ENCODE results near the gene CLPTM1L.

The CLPTM1L gene

DNA sequence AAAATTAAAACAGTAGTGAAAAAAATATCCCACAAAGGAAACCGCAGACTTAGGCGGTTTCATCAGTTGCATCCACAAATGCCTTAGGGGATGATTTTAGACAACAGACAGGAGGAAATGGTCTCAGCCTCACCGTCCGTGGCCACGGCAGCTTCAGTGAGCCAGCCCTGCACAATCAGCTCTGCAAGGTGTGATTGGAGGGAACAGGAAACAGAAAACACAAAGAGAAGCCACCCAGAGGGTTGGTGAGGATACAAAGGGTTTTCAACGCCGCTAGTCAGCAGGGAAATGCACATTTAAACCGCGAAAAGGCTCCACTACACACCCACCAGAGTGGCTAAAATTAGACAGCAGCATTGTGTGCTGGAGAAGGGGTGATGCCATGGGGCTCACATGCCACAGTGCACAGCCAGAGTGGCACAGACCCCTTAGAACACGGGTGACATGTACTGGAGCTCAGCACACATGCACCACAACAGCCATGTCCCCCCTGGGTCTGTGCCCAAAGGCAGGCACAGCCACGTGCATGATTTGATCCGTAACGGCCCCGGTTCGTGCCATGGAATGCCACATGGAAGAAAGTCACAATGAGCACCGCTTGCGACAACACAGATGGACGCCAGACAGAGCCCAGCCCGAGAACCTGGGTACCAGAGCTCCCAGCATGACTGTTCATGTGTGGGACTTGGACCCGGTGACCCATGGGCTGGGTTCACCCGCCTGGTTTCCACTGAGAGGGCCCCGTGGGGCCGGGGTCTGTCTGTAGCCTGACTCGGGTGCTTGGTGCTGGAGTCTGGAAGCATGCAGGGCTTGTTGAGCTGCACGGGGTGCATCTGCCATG is 31.7 kb downstream of the CLPTM1L start:
- no peak overlapping the region for H3K4me3 ChIP-seq (ENCODE audit: low read depth, low read length)
- TF ChIP-seq, protein P1, sequence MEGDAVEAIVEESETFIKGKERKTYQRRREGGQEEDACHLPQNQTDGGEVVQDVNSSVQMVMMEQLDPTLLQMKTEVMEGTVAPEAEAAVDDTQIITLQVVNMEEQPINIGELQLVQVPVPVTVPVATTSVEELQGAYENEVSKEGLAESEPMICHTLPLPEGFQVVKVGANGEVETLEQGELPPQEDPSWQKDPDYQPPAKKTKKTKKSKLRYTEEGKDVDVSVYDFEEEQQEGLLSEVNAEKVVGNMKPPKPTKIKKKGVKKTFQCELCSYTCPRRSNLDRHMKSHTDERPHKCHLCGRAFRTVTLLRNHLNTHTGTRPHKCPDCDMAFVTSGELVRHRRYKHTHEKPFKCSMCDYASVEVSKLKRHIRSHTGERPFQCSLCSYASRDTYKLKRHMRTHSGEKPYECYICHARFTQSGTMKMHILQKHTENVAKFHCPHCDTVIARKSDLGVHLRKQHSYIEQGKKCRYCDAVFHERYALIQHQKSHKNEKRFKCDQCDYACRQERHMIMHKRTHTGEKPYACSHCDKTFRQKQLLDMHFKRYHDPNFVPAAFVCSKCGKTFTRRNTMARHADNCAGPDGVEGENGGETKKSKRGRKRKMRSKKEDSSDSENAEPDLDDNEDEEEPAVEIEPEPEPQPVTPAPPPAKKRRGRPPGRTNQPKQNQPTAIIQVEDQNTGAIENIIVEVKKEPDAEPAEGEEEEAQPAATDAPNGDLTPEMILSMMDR (IDR thresholded peaks at IDR 0.05; ENCODE audit: low read depth, low read length): no peak

- H3K4me3 ChIP-seq (ENCODE audit: low read depth, low read length): no peak overlapping the region
- TF ChIP-seq, protein P1 (IDR thresholded peaks at IDR 0.05; ENCODE audit: low read depth, low read length): no peak
These were observed 32.7 kb downstream of the CLPTM1L start for GRCh38 chr5:1312206-1312605.

DNA sequence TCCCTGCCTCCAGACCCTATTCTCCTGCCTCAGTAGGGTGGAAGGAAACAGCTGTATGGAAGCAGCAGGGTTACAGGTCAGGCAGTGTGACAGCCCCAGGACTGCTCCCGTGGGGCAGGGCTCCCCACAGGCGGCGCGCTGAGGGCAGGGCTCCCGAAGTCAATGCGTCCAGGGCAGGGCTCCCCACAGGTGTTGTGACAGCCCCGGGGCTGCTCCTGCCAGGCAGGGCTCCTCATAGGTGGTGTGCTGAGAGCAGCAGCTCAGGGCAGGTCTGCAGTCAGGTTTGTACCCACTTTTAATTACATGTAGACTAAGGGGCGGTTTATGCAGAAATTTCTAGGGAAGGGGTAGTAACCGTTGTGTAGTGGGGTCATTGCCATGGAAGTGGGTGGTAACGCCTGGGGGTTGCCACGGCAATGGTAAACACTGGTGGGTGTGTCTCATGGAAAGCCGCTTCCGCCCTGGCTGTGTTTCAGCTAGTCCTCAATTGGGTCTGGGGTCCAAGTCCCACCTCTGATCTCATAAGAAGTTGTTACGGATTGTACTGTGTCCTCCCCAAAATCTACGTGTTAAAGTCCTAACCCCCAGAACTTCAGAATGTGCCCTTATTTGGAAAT is 33.4 kb downstream of the CLPTM1L start:
- TF ChIP-seq, protein P1 (IDR thresholded peaks at IDR 0.05; ENCODE audit: low read depth, low read length): no peak
- H3K4me3 ChIP-seq (ENCODE audit: low read depth, low read length): no peak overlapping the region

DNA sequence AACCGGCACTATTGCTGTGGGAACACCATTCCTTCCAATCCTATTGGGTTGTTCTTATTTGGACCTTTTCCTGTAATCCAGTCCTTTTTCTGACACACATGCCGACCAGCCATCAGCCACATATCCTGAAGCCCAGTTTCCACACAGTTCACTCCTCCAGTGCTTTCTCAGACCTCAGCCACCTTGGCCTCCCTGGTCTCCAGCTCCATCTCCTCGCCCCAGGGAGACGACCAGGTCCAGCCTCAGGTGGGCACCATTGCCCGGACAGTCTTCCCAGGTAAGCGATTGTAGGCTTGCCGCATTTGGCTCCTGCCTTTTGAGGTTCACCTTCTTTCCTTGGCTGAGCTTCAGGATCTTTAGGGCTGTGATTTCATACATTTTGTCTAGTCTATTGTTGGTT is 34.8 kb downstream of the CLPTM1L start:
- H3K4me3 ChIP-seq (ENCODE audit: low read depth, low read length): no peak overlapping the region
- TF ChIP-seq, protein P1 (IDR thresholded peaks at IDR 0.05; ENCODE audit: low read depth, low read length): no peak

- TF ChIP-seq, protein P1 (IDR thresholded peaks at IDR 0.05; ENCODE audit: low read depth, low read length): no peak
- H3K4me3 ChIP-seq (ENCODE audit: low read depth, low read length): no peak overlapping the region
These were observed 40.9 kb downstream of the CLPTM1L start for GRCh38 chr5:1304033-1304432.

DNA sequence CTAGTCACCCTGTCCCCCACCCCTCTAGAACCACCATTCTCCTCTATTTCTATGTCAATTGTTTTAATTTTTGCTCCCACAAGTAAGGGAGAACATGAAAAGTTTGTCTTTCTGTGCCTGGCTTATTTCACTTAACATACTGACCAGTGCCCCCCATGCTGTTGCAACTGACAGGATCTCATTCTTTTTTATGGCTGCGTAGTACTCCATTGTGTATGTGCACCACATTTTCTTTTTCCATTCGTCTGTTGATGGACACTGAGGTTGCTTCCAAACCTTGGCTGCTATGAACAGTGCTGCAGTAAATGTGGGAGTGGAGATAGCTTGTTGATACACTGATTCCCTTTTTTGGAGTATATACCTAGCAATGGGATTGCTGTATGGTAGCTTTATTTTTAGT is 42.6 kb downstream of the CLPTM1L start:
- TF ChIP-seq, protein P1 (IDR thresholded peaks at IDR 0.05; ENCODE audit: low read depth, low read length): no peak
- H3K4me3 ChIP-seq (ENCODE audit: low read depth, low read length): no peak overlapping the region

GRCh38 chr5:1300581-1301083 is 44.3 kb downstream of the CLPTM1L start:
- TF ChIP-seq, protein P1 (IDR thresholded peaks at IDR 0.05; ENCODE audit: low read depth, low read length): no peak
- no peak overlapping the region for H3K4me3 ChIP-seq (ENCODE audit: low read depth, low read length)

Measured in WI38 (cell line).